GM18519 (cell line): ENCODE data around the gene ZNF594.
"Not testable (repeated sequence)": the region's sequence is repeated elsewhere in the genome, so short reads cannot be mapped to it uniquely, and the experiment has no call there.

Experiments used
- ATAC-seq: cut with Tn5 transposase; IDR thresholded peaks from one replicate; pipeline ENCODE4 v1.9.1; 2021; ENCODE audit warnings: mild to moderate bottlenecking, moderate library complexity; ENCODE audit not compliant: unreplicated experiment, low FRiP score

The ZNF594 gene

DNA sequence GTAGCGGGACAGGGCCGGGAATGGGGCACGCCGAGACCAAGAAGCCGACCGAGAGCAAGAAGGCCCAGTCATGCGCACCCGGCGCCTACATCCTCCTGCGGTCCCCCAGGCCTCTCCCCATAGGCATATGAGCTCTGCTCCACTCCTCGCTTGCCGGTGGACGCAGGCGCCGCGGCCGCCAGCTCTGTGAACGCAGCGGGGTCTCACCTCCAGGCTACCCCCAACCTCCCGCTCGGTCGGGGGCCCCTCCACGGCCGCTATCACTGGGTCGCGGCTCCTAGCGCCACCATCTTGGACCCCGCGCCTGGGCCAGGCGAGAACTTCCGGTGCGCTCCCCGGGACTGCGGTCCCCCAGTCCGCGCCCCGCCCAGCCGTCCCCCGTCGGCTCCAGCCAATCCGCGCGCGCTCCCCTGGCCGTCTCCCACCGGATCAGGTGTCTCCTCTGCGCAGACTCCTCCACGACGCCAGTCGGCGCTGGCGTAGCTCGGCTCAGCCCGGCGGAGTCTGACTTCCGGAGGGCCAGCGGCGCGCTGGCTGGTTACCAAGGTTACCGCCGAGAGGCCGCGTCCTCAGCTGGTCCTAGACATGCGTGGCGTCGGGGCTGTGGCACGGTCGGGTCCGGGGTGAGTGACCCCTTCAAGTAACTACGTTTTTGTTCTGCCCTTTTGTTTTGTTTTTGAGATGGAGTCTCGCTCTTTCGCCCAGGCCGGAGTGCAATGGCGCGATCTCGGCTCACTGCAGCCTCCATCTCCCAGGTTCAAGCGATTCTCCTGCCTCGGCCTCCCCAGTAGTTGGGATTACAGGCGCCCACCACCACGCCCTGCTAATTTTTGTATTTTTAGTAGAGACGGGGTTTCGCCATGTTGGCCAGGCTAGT is at the start of gene ZNF594:
ZNF594 (minus strand) TSS at position 328 of the 877 bp plus-strand sequence. CDS start 7,612 bp downstream, outside the sequence.
- ATAC-seq = peak; percentile 89

DNA sequence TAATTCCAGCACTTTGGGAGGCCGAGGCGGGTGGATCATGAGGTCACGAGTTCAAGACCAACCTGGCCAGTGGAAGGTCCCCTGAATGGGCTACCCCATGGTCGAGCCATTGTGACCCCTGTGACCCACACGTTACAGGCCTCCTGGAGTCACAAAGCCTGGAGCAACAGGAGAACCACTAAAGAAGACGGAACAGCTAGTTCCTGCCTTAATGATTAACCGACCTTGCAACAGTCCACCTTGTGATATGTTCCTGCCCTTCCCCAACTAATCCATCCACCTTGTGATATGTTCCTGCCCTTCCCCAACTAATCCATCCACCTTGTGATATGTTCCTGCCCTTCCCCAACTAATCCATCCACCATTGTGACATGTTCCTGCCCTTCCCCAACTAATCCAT is 48.1 kb upstream of the ZNF594 start:
- ATAC-seq = not testable (repeated sequence)

DNA sequence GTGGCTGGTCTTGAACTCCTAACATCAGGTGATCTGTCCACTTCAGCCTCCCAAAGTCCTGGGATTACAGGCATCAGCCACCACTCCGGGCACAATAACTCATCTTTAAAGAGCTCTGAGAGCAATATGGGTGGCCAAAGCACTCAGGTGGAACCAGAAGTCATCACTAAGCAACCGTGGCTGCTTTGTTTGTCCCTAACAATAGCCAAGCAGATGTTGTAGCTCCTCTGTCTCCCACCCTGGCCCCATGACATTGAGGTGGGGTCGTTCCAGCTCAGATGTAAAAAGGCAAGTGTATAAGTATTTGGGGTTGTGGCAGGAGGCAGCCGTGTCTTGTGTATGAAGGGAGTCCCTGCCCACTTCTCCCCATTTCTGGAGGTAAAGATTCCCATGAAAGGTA is 46.7 kb upstream of the ZNF594 start:
- no peak for ATAC-seq

DNA sequence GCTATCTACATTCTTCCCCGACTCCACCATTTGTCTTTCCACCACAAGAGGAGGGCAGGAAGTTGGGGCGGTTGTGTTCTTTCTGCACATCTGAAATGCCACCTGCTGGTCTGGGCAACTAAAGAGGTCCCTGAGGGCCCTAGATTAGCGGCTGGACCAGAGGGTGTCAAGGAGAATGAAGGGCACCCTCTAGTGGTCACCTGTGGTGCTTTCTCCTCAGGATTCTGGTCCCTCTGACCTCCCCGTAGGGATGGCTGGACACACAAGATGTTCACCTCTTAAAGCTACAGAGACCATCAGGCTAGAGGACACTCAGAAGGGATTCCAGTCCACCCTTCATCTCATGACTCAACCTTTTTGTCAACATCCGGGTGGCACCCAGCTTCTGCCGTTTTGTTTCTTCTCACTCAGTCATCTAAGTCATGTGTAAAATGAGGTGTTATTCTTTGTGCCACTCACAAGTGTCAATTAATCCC is 45.9 kb upstream of the ZNF594 start:
- no peak for ATAC-seq

DNA sequence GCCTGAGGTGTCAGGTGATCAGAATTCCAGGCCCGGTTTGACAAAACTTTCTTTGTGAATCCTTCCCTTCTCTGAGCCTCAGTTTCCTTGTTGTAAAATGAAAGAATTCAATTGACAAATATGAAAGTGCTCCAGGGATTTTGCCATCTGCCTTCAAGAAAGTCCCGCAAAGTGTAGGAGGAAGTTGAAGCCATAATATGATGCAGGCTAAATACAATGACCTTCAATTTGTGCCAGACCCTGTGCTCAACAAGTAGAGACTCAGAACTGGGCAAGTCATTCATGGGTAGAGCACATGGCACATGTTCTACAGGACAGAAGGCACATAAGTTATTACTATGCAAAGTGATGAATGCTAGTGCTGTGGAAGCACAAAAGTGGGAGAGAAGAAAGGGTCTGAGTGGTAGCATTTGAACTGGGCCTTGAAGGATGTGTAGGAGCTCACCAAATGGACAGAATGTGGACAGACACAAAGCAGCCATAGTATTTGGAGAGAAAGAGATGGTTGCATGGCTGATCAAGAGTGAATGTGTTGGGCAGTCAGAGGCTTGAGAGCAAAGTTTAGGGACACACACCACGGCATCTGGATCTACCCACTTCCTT is 45.4 kb upstream of the ZNF594 start:
- ATAC-seq = no peak

DNA sequence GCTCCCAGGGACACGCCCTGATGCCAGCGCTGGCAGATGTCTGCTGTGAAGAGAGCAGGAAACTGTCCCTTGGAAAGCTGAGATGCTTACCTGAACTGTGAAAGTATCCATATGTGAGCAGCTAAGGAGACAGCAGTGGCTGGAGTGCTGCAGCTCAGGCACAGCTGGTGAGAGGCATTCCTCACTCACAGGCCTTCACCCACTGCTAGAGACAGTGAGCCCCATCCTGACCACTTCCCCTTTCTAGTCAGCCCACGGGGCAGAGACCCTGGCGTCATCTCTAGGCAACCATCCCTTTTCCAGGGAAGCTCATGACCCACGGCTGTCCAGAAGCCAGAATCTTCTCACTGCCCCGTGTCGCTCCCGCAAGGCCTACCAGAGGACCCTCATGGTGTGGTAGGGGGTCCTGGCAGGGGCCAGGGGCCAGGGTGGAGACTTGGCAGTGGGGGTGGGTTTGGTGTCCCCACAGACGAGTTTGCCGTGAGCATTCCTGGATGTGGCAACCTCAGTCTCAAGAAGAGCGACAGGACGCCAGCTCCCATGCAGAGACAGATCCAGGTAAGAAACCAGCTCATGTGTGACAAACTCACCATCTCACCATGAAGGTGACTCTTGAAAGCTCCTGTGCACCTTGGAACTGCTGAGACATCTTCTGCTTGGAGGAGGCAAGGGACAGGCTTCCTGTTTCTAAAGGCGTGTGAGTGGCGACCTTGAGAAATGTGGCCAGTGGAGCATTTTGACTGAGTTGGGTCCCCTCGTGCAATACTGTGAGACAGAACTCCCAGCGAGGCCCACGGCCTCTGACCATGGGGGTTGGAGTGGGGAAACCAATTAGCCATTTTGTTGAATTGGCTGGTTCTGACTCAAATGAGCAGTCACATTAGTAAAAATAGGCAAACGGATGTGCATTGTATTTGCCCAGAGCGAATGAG is 43.2 kb upstream of the ZNF594 start, which contains the start of gene SCIMP:
SCIMP (minus strand) TSS at position 216 of the 932 bp plus-strand sequence; CDS start at position 111, 105 bp downstream.
- ATAC-seq = no peak

DNA sequence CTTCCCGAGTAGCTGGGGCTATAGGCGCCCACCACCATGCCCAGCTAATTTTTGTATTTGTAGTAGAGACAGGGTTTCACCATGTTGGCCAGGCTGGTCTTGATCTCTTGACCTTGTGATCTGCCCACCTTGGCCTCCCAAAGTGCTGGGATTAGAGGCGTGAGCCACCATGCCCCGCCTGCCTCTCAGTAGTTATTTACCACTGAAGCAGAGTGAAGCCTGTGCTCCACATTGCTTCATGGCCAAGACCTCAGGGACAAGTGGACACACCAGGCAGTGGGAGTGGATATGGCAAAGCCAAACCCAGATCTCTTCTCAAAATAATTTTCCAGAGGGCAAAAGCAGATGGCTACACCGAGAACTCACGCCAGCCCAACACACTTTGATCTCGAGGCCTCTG is 41.8 kb upstream of the ZNF594 start:
- ATAC-seq = not testable (repeated sequence)

DNA sequence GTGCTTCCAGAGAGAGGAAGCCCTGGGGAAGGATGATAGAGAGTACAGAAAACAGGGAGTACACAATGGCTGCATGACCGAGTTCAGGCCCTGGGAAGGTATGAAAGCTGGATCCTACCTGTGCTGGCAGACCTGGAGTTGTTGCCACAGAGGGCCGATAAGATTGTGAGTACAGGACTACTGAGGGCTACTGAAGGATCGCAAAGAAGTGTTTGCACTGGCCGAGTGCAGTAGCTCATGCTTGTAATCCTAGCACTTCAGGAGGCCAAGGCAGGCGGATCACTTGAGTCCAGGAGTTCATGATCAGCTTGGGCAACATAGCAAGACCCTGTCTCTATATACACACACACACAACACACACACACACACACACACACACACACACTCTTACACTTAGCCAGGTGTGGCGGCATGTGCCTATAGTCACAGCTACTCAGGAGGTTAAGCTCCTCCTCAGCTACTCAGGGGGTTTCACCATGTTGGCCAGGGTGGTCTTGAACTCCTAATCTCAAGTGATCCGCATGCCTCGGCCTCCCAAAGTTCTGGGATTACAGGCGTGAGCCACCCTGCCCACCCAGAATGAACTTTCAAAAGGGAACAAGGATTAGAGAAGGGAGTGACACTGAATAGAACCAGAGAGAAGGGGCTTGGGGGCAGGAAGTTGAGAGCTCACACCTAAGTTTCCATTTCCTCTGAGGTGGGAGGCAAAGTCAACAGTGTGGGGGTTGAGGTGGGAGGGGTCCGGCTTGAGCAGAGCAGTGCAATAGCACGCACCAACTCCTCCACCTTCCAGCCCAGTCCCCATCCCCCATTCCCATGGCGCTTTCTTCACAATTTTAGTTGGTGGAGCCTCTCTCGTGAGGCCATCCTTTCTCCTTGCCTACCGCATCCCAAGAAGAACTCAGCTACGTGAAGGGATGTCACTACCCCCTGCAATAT is 35.5 kb upstream of the ZNF594 start:
- no peak for ATAC-seq

DNA sequence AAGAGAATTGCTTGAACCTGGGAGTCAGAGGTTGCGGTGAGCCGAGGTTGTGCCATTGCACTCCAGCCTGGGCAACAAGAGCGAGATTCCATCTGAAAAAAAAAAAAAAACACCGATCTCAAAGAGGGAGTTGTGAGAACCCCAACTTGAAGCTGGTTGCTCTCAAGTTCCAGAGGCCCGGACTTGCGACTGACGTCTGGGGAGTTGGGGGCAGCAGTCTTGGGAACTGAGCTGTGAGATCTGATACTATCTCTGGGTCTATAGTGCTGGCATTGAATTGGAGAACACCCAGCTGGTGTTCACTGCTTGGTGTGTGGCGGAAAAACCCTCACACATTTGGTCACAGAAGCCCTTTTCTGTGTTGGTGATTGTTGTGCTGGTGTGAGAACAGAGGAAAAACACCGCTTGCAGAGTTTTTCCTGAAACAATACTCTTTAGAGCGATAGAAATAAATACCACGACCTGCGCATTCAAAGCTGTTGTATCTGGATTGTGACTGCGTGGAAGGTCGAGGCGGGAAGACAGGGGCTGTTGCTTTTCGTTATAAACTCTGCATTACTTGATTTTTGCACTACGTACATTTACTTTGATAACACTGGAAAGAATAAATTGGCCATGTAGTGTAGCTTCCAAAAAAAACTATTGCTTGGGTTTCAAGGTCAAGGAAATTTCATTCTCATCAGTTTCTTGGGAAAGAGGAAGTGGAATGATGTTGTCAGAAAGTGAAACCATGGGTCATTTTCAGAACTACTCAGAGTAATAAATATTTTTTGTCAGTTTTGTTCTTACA is 34.2 kb upstream of the ZNF594 start:
- no peak for ATAC-seq

DNA sequence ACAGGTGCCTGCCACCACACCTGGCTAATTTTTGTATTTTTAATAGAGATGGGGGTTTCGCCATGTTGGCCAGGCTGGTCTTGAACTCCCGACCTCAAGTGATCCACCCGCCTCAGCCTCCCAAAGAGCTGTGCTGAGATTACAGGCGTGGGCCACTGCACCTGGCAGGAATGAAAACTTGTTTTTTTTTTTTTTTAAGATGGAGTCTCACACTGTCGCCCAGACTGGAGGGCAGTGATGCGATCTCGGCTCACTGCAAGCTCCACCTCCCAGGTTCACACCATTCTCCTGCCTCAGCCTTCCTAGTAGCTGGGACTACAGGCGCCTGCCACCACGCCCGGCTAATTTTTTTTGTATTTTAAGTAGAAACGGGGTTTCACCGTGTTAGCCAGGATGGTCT is 30.2 kb upstream of the ZNF594 start:
- ATAC-seq = not testable (repeated sequence)

DNA sequence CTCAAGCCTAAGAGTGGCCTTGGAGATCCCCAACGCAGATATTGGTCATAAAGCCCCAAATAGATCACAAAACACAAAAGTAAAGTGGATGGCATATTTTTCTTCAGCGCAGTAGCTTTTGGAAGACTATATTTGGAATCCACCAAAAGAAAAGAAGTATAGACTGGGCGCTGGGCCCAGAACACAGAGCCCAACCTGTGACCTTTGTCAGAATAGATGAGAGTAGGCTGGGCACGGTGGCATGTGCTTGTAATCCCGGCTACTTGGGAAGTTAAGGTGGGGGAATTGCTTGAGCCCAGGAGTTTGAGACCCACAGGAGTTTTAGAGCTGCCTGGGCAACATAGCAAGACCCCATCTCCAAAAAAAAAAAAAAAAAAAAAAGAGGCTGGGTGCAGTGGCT is 28.4 kb upstream of the ZNF594 start:
- no peak for ATAC-seq

DNA sequence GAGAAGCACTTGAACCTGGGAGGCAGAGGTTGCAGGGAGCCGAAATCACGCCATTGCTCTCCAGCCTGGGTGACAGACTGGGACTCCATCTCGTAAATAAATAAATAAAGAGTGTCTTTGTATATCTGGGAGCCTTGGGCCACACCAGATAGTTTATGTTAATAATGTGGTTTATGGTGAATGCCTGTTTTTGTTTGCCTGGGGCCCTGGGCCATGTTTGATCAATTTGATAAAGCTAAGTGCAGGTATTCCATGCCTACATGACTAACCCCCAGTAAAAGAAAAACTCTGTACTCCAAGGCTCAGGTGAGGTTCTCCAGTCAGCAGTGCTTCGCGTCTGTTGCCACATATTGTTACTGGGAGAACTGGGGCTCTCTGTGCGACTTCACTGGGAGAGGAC is 27.9 kb upstream of the ZNF594 start:
- ATAC-seq = no peak

DNA sequence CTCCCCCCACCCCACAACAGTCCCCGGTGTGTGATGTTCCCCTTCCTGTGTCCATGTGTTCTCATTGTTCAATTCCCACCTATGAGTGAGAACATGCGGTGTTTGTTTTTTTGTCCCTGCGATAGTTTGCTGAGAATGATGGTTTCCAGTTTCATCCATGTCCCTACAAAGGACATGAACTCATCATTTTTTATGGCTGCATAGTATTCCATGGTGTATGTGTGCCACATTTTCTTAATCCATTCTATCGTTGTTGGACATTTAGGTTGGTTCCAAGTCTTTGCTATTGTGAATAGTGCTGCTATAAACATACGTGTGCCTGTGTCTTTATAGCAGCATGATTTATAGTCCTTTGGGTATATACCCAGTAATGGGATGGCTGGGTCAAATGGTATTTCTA is 25.9 kb upstream of the ZNF594 start:
- not testable (repeated sequence) for ATAC-seq

DNA sequence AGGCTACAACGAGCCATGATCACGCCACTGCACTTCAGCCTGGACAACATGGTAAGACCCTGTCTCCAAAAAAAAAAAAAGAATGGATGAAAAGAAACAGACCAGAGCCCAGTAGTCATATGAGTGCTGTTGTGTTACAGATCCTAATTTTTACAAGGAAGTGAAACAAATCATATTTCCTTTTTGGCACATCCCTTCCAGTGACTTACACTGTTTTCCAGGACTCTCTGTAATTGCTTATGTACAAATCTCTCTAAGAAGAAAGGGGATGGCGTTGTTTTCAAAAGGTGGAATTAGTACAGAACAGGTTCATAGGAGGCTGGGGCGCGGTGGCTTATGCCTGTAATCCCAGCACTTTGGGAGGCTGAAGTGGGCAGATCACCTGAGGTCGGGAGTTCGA is 19.8 kb upstream of the ZNF594 start:
- no peak for ATAC-seq

DNA sequence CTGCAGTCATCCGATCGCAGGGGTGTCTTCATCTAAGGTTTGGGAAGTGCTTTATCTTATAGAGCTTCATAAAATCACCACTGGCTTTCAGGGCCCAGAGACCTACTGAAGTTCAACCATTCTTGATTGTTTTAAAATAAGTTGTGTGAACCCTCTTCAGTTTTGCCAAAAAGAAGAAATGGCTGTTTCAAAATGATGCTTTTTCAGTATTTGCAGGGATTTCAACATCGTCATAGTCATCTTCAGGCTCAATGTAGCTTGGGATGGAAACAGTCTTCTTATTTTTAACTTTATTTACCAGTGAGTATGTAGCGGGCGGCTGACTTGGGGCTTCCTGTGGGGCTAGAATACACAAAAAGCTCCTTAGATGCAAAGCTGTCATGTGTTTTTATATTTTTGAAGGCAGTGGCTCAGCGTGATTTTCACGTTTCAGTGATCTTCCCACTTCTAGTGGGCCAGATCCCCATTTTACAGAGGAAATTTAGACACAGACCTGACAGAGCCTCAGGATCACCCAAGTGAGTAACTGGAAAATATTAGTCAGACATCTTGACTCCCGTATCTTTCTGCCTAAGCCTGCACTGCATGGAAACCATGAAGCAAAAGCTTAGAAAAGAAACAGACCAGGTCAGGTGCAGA is 19.1 kb upstream of the ZNF594 start:
- ATAC-seq = no peak

DNA sequence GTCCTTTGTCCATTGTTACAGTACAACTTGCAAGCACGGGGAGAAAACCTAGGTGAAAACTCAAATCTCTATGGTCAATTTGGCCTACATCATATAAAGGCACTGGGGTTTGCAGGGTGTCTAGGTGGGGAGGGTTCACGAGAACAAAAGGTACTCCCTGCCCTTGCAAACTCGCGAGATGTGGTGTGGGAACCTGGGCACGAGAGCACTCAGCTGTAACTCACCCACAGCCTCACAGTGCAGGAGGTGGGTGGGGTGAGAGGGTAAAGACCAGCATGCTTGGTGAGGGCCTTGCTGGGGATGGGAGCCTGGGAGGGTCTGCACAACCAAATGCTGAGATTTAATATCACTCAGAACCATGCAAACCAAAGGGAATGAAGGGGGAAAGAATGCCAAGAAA is 18.4 kb upstream of the ZNF594 start:
- no peak for ATAC-seq

DNA sequence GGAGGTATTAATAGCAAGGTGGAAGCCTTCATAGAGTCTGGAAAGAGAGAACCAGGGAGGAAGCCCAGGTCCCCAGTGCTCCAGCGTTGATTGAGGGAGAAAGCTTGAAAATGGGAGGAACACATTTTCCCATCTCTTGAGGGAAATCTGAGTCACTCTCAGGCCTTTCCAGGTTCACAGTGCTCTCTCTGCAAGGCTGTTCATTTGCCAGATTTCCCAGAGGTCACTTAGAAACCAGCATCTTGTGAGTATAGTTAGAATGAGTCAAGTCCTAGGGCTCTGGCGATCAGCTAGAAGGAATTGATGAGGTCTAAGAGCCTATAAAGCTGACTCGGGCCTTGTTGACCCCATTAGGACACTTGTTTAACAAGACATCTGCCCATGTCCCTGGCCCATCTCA is 17.7 kb upstream of the ZNF594 start:
- ATAC-seq = no peak

DNA sequence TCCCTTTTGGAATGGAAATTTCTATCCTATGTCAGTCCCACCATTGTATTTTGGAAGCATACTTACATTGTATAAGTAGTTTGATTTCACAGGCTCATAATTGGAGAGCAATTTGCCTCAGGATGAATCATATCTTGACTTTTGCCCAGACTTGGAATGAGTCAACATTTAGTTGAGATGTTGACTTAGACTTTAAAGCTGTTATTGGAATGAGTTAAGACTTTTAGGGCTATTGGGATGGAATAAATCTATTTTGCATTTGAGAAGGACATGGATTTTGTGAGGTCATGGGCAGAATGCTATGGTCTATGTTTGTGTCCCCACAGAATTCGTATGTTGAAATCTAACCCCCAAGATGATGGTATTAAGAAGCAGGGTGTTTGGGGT is 12.2 kb upstream of the ZNF594 start:
- no peak for ATAC-seq
